ENCODE measurements around the gene PPP1R37. TPM values are rescaled to one million over a fixed set of nuclear protein-coding genes. Genes with fewer than 3 reads are reported as not detected.

The PPP1R37 gene
- total RNA-seq, 1 experiment from 2014 or later: 45.7 TPM

DNA sequence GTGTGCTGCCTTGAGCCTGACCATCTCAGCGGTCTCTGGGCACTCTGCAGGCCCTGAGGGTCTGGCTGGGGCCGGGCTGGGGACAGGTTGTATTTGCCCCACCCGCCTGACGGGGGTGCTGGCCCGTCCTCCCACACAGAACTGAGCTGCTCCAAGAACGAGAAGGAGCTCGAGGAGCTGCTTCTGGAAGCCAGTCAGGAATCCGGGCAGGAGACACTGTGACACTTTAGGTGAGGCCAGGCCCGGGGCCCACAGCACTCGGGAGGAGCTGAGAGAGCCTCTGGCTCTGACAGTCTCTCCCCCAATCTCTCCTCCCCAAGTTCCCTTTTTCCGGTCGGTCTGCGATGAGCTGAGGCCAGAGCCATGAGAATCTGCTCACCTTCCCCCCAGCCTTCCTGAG lies 53.3 kb downstream of the PPP1R37 start:
- intact Hi-C loops (cut with micrococcal nuclease; ENCODE audit: unreplicated experiment): no loop called here
- Mint-ChIP-seq H3K4me3 (ENCODE audit: low read depth, unreplicated experiment) (no peak overlapping the region), H3K4me1 (ENCODE audit: low read depth, unreplicated experiment) (no peaks in the 10 kb centered on the region), H3K36me3 (ENCODE audit: insufficient read depth, unreplicated experiment) (peaks cover 22% of the 10 kb centered on the region), H3K27ac (ENCODE audit: unreplicated experiment) (no peak overlapping the region), H3K9me3 (ENCODE audit: low read depth, unreplicated experiment) (no peaks in the 10 kb centered on the region), H3K27me3 (ENCODE audit: unreplicated experiment) (no peaks in the 10 kb centered on the region)
- BruUV-seq (replicated peaks): no TSS peak
- DNase-seq: no peak
- CTCF ChIA-PET: no interaction called here
- TF ChIP-seq, protein P1, sequence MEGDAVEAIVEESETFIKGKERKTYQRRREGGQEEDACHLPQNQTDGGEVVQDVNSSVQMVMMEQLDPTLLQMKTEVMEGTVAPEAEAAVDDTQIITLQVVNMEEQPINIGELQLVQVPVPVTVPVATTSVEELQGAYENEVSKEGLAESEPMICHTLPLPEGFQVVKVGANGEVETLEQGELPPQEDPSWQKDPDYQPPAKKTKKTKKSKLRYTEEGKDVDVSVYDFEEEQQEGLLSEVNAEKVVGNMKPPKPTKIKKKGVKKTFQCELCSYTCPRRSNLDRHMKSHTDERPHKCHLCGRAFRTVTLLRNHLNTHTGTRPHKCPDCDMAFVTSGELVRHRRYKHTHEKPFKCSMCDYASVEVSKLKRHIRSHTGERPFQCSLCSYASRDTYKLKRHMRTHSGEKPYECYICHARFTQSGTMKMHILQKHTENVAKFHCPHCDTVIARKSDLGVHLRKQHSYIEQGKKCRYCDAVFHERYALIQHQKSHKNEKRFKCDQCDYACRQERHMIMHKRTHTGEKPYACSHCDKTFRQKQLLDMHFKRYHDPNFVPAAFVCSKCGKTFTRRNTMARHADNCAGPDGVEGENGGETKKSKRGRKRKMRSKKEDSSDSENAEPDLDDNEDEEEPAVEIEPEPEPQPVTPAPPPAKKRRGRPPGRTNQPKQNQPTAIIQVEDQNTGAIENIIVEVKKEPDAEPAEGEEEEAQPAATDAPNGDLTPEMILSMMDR (IDR thresholded peaks at IDR 0.05; ENCODE audit: unreplicated experiment): no peak

DNA sequence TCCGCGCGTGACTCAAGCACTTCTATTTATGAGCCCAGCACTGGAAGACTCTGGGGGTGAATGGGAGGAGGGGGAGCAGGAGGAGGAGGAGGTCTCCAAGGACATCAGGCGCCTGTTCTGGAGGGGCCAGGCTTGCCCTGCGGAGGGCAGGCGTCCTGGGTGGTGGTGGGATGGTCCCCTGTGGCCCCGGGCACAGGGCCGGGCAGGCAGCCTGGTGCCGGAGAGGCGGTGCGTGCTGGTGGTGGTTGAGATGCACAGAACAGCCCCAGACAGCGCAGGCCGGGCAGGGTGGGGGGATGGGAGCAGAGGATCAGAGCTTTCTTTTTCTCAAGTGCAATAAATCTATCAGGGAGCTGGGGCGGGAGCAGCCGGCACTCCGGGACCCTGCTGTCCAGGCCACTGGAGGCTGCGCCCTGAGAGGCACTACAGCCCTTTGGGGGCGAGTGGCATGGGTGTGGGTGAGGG lies 53.8 kb downstream of the PPP1R37 start:
- H3K27me3 Mint-ChIP-seq (ENCODE audit: unreplicated experiment): no peaks in the 10 kb centered on the region
- TF ChIP-seq, protein P1 (IDR thresholded peaks at IDR 0.05; ENCODE audit: unreplicated experiment): no peak
- CTCF ChIA-PET: no interaction called here
- no peak overlapping the region for H3K27ac Mint-ChIP-seq (ENCODE audit: unreplicated experiment)
- intact Hi-C loops (cut with micrococcal nuclease; ENCODE audit: unreplicated experiment): no loop called here
- no peak overlapping the region for H3K4me3 Mint-ChIP-seq (ENCODE audit: low read depth, unreplicated experiment)
- no TSS peak for BruUV-seq (replicated peaks)
- peaks cover 21% of the 10 kb centered on the region for H3K36me3 Mint-ChIP-seq (ENCODE audit: insufficient read depth, unreplicated experiment)
- H3K9me3 Mint-ChIP-seq (ENCODE audit: low read depth, unreplicated experiment): no peaks in the 10 kb centered on the region
- no peaks in the 10 kb centered on the region for H3K4me1 Mint-ChIP-seq (ENCODE audit: low read depth, unreplicated experiment)
- DNase-seq: no peak

DNA sequence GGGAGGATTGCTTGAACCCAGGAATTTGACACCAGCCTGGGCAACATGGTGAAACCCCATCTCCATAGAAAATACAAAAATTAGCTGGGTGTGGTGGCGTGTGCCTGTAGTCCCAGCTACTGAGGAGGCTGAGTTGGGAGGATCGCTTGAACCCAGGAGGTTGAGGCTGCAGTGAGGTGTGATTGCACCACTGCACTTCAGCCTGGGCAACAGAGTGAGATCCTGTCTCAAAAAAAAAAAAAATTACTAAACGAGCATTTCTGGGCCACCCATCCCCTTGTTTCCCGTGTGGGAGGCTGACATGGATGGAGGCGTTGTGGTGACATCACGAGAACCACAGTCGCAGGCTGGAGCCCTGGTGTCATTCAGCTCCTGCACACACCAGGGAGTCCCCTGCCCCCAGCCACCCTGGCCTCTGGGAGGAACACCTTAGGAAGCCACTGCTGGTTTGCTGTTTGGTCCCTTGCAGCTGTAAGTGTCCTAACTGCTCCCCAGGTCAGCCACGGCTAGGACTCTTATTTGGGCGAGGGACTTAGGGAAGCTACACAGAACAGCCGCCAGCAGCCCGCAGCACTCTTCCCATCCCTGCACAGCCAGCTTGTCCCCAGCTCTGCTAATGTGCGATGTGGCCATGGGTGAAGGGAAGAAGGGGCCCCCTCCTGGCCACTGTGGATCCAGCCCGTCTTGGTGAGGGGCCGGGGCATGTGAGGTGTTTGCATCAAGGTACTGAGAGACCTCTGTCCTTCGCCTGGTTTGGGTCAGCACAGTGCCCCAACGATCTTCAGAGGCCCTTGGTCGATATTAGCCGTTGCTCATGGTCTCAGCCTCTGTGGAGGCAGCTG lies 55.1 kb downstream of the PPP1R37 start:
- no peaks in the 10 kb centered on the region for H3K4me1 Mint-ChIP-seq (ENCODE audit: low read depth, unreplicated experiment)
- H3K27me3 Mint-ChIP-seq (ENCODE audit: unreplicated experiment): no peaks in the 10 kb centered on the region
- DNase-seq: no peak
- peaks cover 27% of the 10 kb centered on the region for H3K36me3 Mint-ChIP-seq (ENCODE audit: insufficient read depth, unreplicated experiment)
- intact Hi-C loops (cut with micrococcal nuclease; ENCODE audit: unreplicated experiment): no loop called here
- no peak overlapping the region for H3K4me3 Mint-ChIP-seq (ENCODE audit: low read depth, unreplicated experiment)
- no peak overlapping the region for H3K27ac Mint-ChIP-seq (ENCODE audit: unreplicated experiment)
- BruUV-seq (replicated peaks): no TSS peak
- TF ChIP-seq, protein P1 (IDR thresholded peaks at IDR 0.05; ENCODE audit: unreplicated experiment): no peak
- H3K9me3 Mint-ChIP-seq (ENCODE audit: low read depth, unreplicated experiment): no peaks in the 10 kb centered on the region
- CTCF ChIA-PET: interaction anchor here (1.0 kb wide), 1 partner anchor 30 kb away, joined by 4 read pairs; the partner anchor contains the start of genes BLOC1S3 and TRAPPC6A

DNA sequence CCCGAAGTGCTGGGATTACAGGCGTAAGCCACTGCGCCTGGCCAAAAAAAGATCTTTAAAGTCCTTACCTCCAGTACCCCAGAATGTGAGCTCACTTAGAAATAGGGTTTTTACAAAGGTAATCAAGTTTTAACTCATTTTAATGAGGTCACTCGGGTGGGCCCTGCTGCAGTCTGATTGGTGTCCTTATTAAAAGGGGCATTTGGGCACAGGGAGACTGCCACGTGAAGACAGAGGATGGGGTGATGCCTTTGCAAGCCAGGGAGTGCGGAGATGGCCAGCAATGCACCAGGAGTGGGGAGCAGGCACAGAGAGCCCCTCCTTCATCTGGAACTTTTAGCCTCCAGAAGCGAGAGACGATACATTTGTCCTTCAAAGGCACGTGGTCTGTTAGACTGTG lies 56.1 kb downstream of the PPP1R37 start:
- peaks cover 7% of the 10 kb centered on the region for H3K4me1 Mint-ChIP-seq (ENCODE audit: low read depth, unreplicated experiment)
- H3K36me3 Mint-ChIP-seq (ENCODE audit: insufficient read depth, unreplicated experiment): peaks cover 35% of the 10 kb centered on the region
- no TSS peak for BruUV-seq (replicated peaks)
- intact Hi-C loops (cut with micrococcal nuclease; ENCODE audit: unreplicated experiment): no loop called here
- H3K27ac Mint-ChIP-seq (ENCODE audit: unreplicated experiment): no peak overlapping the region
- no peak overlapping the region for H3K4me3 Mint-ChIP-seq (ENCODE audit: low read depth, unreplicated experiment)
- no peaks in the 10 kb centered on the region for H3K9me3 Mint-ChIP-seq (ENCODE audit: low read depth, unreplicated experiment)
- TF ChIP-seq, protein P1 (IDR thresholded peaks at IDR 0.05; ENCODE audit: unreplicated experiment): no peak
- CTCF ChIA-PET: interaction anchor here (0.7 to 1.0 kb wide), 3 partner anchors 13 to 29 kb away, joined by 3 to 4 read pairs (median 3); partner anchors contain the start of genes BLOC1S3 and TRAPPC6A
- DNase-seq: no peak
- H3K27me3 Mint-ChIP-seq (ENCODE audit: unreplicated experiment): no peaks in the 10 kb centered on the region

Data from Calu3 (cell line).